Measurements from ENCODE around the gene BMP6.

- no peak for TF ChIP-seq MYC (IDR thresholded peaks at IDR 0.05; ENCODE audit: borderline replicate concordance, low read length)
- TF ChIP-seq ZSCAN20 (CRISPR knock-in tag; IDR thresholded peaks at IDR 0.05), result no peak
- no peak for TF ChIP-seq CTCF (IDR thresholded peaks at IDR 0.05)
- no peak for TF ChIP-seq USF2 (IDR thresholded peaks at IDR 0.05)
- TF ChIP-seq RFX5 (IDR thresholded peaks at IDR 0.05), result no peak
- TF ChIP-seq HMGXB4 (CRISPR knock-in tag; IDR thresholded peaks at IDR 0.05; ENCODE audit: borderline replicate concordance), result no peak
- no peak for TF ChIP-seq FOXS1 (CRISPR knock-in tag; IDR thresholded peaks at IDR 0.05)
- TF ChIP-seq RAD21 (conservative IDR thresholded peaks at IDR 0.05 in 1 of 2, IDR thresholded peaks at IDR 0.05 in 1 of 2), result no peak
Measured at GRCh38 chr6:7745942-7746341, 20.0 kb downstream of the BMP6 start.
